Kidney capillary endothelial cell (primary cell): Measurements from ENCODE around the gene DUSP6.
A peak's percentile ranks its signal among the peaks of the same experiment; 100 is the strongest.

Experiments
- DNase-seq: peaks from one replicate; pipeline ENCODE4 v3.0.0-alpha.2; 2018; ENCODE audit warnings: low spot score

The DUSP6 gene, protein sequence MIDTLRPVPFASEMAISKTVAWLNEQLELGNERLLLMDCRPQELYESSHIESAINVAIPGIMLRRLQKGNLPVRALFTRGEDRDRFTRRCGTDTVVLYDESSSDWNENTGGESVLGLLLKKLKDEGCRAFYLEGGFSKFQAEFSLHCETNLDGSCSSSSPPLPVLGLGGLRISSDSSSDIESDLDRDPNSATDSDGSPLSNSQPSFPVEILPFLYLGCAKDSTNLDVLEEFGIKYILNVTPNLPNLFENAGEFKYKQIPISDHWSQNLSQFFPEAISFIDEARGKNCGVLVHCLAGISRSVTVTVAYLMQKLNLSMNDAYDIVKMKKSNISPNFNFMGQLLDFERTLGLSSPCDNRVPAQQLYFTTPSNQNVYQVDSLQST

DNA sequence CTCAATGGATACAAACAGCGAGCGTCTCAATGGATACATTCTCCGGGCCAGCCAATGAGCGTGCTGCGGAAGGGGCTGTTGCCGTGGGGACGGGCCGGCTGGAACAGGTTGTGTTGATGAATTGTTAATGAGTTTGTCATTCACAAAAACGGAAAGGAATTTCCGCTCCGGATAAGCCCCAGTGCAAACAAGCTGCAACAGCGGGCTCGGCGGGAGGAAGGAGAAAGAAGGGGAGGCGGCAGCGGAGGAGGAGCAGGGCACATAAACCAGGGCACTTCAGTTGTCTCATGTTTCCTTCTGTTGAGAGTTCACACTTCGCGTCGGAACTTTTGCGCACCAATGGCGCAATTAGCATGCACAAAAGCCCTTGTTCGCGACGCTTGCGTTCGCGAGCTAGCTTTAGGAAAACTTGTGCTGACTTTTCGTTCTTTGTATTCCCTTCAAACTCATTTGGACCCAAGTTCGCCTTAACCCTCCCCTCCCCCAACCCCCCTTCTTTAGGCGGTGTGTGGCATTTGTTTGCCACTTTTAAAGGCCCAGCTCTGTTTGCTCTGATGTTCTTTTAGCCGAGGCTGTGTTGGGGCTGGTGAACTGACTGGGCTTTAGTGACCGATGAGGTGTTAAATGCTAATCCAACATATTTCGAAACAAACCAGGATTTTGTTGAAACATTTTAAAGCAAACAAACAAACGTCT, at the start of gene DUSP6:
Gene DUSP6, minus strand, starts transcription at position 10 of the 696 bp plus-strand sequence. CDS start 462 bp downstream, outside the sequence.
- peak; percentile 99 for DNase-seq

DNA sequence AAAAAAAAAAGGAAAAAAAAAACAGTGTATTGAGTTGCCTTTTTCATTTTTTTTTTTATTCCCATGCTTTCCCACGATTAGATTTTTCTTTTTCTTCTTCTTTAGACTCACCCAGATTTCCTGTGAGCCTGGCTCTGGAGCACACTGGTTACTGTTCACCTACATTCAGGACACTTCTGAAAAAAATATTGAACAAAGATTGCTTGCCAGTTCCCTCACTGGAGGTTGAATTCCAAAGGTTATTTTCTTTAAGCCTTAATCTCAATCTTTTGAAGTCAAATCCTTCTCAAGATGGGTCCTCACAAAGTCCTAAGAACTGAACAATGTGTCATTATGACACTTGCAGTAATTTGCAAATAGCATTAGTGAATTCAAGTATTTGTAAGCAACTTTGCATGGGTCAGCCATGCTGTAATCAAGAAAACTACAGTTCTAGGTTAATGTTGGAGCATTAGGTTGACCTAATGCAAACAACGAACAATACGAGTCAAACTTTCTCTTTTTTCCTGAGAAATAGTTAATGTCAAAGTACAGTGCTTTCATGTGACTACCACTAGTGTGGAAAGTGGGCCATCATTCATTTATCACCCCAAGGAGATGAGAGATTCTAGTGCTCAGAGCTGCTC, 49.2 kb upstream of the DUSP6 start:
- DNase-seq = no peak

DNA sequence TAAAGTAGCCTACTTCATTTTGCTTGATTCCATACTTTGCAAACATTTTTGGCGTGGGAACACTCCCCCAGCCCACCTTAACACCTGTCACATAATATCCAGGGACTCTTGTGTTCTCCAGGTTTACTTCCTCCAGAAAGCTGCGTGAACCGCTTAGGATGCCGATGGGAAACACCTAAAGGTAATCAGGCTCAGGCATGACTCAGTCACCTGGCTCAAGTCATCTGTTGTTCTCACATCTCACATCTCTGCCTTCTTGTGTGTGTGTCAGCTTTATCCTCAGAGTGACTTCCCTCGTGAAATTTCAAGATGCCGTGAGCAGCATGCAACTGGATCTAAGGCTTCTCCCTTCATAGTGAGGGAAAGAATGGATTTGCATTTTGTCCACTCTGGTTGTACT, 48.1 kb upstream of the DUSP6 start:
- DNase-seq = no peak

DNA sequence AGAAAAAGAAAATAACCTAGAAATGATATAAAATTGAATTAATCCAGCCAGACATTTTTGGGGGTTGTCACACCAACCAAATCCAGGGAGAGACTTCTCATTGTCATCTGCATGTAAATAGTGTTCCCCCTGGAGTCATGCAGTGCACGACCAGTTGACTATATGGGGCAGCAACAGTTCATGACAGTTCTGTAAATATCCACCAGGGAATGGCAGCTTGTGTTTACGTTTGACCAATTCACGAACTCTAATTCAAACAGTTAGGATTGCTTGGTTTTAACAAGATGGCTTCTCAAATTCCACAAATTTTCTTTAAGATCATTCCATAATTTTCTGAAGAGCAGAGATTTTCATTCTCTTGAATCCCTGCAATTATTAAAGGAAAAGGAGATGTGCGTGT, 43.4 kb upstream of the DUSP6 start:
- no peak for DNase-seq

DNA sequence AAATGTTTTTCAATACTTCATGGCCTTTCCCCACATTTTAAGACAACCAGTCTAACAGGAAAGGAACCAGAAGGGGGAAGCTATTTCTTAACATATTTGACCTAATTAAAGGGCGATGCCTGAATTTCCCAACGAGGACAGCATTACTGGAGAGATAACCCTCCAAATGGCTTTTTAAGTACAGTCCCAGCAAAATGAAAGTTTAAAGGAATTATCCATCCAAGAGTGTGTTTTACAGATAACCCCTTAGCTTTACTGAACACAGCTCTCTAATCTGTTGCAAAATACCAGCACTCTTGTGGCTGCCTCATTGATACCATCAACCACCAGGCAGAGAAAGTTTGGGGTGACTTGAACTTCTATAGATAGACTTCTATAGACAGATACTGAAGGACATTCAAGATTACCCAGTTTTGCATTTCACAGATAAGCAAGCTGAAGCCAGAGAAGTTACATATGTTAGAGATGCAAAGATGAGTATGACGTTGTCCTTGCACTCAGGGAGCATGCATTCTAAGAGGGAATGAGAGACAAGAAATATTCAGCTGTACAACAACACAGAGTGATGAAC, 41.3 kb upstream of the DUSP6 start:
- DNase-seq = no peak

DNA sequence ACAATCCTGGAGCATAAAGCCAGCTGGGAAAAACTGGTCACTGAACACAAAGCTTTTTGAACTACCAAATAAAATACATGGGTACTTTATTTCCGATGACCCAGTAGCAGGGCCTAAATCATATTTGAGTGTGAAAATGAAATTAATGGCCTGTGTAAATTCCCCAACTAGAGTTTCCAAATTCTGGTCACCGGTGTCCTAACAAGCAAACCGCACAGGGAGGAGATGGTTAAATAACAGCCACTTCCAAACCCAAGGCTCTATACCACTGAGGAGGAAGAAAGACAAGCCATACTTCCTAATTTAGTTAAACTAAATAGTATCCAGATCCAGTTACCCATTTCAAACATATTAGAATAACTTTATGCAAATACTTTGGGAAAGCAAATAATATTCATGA, 40.1 kb upstream of the DUSP6 start:
- DNase-seq = no peak

DNA sequence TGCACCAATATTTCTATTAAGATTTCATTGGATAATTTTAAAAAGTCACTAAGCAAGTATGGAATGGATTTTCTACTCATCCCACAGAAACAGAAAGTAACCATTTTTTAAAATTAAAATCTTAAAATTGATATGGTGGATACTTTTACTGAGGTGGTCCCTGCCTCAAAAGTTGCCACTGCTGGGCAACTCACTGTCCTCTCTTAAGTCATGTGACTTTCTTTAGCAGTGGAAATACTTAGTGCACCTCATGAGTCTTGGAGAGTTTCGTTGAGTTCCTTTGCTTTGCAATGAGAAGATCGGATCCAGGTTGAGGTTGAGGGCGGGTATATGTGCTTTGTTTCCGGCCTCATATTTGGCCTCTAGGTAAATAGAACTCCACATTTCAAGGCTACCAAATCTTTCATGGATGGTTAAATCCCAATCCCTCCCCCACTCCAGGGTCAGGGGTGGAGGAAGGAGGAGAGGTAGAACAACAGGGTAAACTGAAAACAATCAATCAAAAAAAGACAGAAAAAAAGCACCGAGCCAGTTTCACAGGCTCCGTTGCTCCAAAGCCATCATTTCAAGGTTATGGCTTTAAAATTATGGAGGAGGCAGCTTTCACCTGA, 39.5 kb upstream of the DUSP6 start:
- no peak for DNase-seq

DNA sequence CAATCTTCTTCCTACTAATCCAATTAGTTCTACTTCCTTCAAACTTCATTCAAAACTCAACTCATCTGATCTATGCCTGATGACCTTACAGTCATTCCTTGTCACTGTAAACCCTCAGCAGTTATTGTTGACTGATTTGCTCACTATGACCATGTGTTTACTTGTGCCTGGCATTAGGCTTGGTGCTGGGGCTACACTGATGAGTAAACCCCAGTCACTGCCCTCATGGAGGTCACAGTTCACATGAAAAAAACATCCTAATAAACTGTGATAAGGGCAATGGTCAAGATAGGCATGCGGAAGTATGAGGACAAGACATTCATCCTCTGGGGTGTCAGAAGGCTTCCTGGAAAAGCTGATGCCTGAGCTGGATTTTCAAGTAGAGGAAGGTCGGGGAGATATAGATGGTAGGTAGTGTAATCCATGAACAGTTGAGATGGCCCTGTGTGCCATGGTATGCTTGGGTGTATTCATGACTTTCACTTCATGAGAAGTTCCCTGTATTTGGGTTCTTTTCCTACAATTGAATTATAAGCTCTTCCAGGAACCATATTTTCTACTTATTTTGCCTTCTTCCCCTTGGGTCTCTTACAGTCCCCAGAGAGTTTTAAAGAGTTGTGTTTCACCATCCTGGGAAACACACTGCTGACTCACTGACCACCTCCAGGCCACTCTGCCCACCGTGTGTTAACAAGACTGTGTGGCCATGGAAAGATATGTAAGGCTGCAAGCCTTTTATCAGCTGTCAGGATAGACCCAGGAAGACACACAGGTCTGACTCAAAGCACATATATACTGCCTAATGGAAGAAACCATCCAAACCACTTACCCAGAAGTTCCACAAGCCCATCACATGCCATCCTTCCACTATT, 38.7 kb upstream of the DUSP6 start:
- peak; percentile 73 for DNase-seq

DNA sequence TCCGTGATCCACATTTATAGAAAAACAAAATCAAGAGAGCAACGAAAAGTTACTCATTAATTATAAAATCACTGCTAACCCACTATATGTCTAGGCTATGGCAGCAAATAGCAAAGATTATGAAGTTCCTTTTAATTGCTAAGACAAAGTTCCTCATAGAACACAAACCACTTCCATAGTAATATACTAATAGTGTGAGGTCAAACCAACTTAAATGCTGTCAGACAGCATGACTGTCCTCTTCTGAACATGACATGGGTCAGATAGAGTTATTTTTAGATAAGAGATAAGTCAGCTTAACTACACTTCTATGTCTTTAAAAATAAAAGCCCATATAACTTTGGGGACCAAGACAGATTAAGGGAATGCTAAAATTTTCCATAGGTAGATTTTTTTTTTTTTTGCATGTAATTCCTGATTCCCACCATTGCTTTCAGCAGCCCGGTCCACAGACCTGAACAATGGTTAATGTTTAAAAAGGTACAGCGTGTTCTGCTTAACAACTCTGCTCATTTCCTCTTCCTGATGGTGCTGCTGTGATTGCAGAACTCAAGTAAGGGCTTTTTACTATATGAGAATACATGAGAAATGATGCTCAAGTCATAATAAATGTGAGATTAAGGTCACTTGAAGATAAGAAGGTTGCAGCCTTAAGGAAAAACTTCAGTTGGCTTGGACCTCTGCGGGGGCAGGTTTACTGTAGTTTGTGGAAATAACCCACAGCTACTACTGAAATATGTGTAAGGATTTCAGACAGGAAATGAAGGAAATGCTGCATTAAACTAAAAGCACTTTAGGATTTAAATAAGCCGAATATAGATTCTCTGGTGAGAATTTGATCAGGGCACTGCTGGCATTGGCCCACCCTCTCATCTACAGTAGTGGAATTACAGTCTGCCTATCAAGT, 37.7 kb upstream of the DUSP6 start:
- peak; percentile 33 for DNase-seq

DNA sequence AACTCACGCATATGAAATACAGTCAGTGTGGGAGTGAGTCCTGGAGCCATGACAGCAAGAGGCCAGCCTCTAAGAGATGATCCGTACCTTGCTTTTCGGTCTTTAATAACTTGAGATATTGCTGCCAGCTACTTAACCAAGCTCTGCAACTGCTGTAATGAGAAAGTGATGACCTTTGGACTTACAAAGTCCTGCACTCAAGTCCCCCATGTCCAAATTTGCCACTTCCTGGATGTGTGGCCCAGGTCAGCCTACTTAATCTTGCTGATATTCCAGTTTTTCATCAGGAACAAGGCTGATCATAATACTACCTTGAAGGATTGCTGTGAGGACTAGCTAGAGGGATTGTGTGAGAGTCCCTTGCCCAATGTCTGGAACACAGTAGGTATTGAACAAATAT, 33.8 kb upstream of the DUSP6 start:
- DNase-seq = no peak

DNA sequence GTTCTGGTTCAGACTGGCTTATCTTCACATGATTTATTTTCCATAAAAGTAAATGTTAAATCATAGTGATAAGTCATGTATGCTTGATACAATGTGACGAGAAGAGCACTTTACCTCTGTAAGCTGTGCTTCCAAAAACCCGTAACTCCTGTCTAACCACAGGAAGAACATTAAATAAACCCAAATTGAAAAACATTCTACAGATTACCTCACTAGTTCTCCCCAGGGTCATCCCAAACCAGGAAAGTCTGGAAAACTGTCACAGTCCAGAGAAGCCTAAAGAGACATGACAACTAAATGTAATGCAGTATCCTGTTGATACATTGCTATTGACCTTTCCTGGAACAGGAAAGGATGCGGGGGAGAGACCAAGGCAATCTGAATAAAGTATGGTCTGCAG, 32.5 kb upstream of the DUSP6 start:
- no peak for DNase-seq

DNA sequence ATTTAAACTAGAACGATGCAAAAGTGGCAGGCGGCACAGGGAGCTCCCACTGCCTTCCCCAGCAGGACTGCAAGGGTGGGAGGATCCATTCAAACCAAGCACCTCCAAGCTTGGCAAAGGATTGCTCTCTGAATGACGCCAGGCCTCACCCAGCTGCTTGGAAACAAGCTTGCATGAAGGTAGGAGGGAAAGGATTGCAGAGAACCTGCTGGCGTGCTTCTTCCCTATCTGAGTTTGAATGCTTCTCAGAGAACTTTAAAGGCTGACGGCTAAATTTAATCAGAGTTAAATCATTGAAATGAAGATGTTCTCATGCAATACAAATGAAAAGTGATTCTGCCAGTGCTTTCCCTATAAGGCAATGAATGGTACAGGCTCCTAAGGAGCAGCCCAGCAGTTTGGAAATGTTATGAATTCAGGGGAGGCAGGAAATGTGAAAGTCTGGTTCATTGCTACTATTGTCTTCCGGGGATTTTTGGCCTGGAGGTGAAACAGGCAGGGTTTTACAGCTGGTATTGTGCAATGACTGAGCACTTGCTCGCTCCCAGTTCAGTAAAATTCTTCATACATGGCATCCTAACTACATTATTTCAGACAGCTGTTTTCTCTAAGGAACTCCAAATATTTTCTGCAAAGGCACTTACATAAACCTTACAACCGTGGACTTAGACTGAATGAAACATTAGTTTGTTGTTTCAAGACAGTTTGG, 31.9 kb upstream of the DUSP6 start:
- no peak for DNase-seq

DNA sequence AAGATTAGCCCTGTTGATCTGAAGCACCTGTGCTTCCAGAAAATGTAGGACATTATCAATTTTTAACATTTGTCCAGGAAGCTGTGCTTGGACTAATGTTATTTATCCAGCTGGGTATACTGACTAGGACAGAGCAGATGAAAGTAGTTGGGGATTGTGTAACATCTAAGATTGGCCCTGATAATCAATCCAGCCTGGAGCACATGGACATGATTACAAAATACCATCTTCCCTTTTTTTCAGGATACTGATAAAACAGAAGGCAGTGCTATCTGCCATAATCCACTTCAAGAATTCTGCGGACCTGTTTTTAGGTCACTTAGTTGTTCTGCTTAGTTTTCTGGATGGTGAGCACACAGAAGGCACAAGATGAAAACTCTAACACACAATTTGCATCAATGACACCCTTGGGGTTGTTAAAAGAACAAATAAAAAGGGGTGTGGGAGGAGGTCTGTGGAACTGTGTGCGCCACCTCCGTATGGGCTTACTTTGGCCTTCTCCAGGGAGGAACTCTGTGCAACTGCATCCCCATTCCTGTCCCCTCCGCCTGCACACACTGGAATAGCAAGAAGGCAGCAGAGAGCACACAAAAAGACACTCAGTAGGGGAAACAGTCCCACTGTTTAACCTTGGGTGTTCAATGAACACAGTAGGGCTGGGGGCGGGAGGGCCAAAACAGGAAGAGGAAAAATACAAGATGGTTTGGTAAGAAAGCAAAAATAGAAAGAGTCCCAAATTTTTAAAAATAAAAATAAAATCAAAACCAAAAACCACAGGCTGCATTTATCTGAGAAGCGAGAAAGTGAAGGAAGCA, 31.1 kb upstream of the DUSP6 start:
- DNase-seq = no peak

DNA sequence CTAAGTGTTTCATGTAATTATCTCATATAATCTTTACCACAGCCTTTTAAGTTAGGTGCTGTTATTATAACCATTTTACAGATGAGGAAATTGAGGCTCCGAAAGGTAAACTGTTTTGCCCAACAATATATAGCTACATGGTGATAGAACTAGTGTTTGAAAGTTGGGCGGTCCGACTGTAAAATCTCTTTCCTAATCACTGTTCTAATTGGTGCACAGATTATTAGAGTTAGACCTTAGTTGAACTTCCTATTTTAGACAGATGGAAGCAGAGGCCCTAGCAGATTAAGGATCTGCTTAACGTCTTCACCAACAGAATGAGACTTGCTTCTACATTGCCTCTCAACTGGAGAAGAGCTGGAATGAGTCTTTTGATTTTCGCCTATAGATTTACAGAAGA, 30.0 kb upstream of the DUSP6 start:
- no peak for DNase-seq

DNA sequence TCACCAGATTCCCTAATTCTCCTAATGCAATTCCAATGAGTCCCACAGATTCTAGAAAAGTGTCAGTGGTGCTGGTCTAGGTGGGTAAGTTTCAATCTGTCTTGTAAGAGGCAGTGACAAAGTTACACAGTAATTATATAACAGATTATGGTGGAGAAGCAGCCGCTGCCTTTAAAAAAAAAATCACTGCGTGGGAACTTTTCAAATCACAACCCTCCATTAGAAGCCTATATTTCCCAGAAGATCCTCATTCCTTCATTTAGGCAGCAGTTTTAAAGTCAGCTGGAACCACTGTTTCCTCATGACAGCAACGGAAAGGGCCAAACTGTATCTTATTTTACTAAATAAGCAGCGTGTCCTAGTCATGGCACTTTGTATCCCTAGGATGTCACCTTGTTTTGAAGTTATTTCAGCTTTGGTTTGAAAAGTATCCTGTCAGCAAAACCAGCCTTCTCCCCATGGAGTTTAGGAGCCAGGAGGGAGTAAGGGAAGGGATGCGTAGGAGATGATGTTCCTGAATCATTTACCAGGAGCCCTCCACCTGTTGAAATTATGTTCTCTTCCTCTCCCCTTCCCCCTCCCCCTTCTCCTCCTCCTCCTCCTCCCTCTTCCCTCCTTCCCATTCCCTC, 27.7 kb upstream of the DUSP6 start:
- DNase-seq = no peak

DNA sequence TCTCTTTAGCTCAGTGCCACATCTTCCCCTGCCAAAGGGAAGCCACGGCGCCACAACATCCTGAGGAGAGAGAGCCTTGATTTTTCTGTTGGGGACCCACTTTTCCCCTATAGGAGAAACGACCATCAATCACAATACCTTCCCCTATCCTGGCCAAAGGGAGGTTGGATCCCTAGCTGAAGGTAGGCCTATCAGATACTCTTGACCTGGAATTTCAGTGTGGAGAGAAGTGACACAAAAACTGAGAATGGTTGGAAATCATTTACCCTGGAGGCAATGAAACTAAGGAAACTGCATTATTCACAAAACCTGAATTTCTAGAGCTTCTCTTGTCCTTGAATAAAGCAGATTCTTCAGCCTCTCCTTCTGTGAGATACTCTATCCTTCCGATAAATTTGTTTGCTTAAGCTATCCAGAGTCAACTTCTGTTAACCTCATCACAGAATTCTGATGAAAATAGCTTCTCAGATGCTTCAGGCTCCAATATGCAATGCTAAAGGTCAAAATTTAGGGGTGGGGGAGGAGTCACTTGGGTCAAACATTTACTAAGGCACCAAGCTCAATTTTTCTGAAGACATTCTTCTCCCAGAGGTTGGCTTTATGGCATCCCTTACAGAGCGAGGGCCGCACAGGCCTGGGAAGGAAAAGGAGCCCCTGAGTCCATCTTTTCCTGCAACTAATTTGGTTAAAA, 27.0 kb upstream of the DUSP6 start:
- DNase-seq = no peak

DNA sequence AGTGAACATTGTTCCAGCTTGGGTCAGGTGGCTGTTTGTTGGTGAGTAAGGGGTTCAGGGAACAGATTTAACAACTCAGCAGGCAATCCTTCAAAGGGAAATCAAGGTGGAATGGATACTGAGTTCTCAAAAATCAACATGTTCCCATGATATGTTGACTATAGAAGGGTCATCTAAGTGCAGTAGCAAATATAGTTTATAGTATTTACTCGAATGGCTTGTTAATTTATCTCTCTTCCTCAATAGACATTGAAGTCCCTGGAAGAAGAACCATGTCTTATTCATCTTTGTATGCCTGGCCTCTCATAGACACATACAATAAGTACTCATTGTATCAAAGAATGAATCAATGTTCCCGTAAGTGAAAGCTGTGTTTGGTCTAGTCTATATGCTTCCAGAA, 24.5 kb upstream of the DUSP6 start:
- DNase-seq = no peak

DNA sequence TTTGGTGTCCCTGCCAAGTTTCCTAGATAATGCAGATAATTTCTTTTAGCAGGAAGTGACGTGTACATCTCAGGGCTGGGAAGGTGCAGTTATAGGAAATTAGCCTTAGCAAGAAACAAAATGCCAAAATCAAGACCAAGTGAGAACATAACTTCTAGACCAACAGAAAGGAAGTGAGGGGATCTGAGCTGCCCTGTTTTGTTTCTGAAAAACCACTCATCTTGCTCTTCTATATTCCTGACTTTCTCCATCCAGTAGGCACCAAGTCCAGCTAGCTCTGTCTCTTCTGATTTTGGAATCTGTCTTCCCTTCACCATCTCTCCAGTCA, 23.9 kb upstream of the DUSP6 start:
- DNase-seq = no peak
